Endothelial cell of umbilical vein (primary cell): Measurements from ENCODE around the gene ARHGEF12. TPM values are rescaled to one million over a fixed set of nuclear protein-coding genes. Genes with fewer than 3 reads are reported as not detected.

ENCODE experiments used
- BruUV-seq: library from RNA; stranded (reverse); fragments of 400-500 nt; replicated peaks from 2 replicates; lab custom pipeline; 2021; lab: Mats Ljungman, UMichigan
- CTCF ChIA-PET: fragments of 300-600, 350-600 bp; sonication (Branson Sonifier 250); formaldehyde crosslinking; loops from one replicate; lab custom pipeline; 2021; ENCODE audit warnings: antibody characterized with exemption, inconsistent platforms; lab: Charles Lee
- POLR2A ChIA-PET: fragments of 300-600, 350-600 bp; sonication (Branson Sonifier 250); formaldehyde crosslinking; loops from one replicate; lab custom pipeline; 2021; ENCODE audit warnings: antibody characterized with exemption, inconsistent platforms; lab: Charles Lee
- DNase-seq: peaks from one replicate; pipeline ENCODE4 v3.0.0-alpha.2; 2011; ENCODE audit warnings: low read depth, low spot score
- FAIRE-seq: peaks from 2 replicates; lab custom pipeline; 2011; peaks lifted over from hg19 to GRCh38; lab: Jason Lieb, UNC
- H2AFZ ChIP-seq: 2 replicates; pipeline ENCODE4 v1.6.0; 2012; ENCODE audit warnings: low read depth, low read length, control low read depth, inconsistent platforms
- H3K27ac ChIP-seq: 2 replicates; pipeline ENCODE4 v1.5.1; 2011; ENCODE audit warnings: low read depth, mild to moderate bottlenecking, control low read depth, low read length, moderate library complexity; ENCODE audit not compliant: insufficient read depth
- H3K27me3 ChIP-seq, 2 experiments: 2 replicates each; pipeline versions ENCODE4 v1.6.0 to v1.6.1; 2011; ENCODE audit warnings: low read length in 2 of 2, mixed read lengths in 1 of 2; ENCODE audit not compliant: control insufficient read depth in 2 of 2, insufficient read depth in 2 of 2
- H3K36me3 ChIP-seq, 2 experiments: 2 replicates in 1 of 2; 3 replicates in 1 of 2; pipeline ENCODE4 v1.5.1; 2011; ENCODE audit warnings: low read length in 2 of 2, mild to moderate bottlenecking in 1 of 2, moderate library complexity in 1 of 2; ENCODE audit not compliant: control insufficient read depth in 2 of 2, insufficient read depth in 2 of 2; ENCODE audit errors: extremely low read depth in 1 of 2
- H3K4me1 ChIP-seq: 3 replicates; pipeline ENCODE4 v1.5.1; 2011; ENCODE audit warnings: mild to moderate bottlenecking, low read length; ENCODE audit not compliant: control insufficient read depth, insufficient read depth; ENCODE audit errors: extremely low read depth
- H3K4me2 ChIP-seq: 2 replicates; pipeline ENCODE4 v1.6.1; 2011; ENCODE audit warnings: low read length, control low read depth, mixed read lengths; ENCODE audit not compliant: insufficient read depth
- H3K4me3 ChIP-seq, 3 experiments: fragments of 200-600 bp in 1 of 3; sonication (generic), shearing (Covaris generic) in 1 of 3; replicated peaks in 1 of 3; 2 replicates each; pipeline ENCODE4 v1.5.1; 2011 to 2016; ENCODE audit warnings: control low read depth in 3 of 3, low read length in 3 of 3, mild to moderate bottlenecking in 2 of 3, inconsistent platforms in 1 of 3, low read depth in 1 of 3, moderate library complexity in 1 of 3; ENCODE audit not compliant: insufficient read depth in 1 of 3
- H3K79me2 ChIP-seq: 2 replicates; pipeline ENCODE4 v1.6.0; 2012; ENCODE audit warnings: low read length, inconsistent platforms; ENCODE audit not compliant: control insufficient read depth, insufficient read depth
- H3K9ac ChIP-seq: replicated peaks from 2 replicates; pipeline ENCODE3; 2011; ENCODE audit warnings: low read length, control low read depth; ENCODE audit not compliant: insufficient read depth; ENCODE audit errors: extremely low read depth
- H3K9me1 ChIP-seq: replicated peaks from 3 replicates; pipeline ENCODE4 v1.6.0; 2011; ENCODE audit warnings: mild to moderate bottlenecking, low read length; ENCODE audit not compliant: control insufficient read depth, insufficient read depth; ENCODE audit errors: extremely low read depth
- H3K9me3 ChIP-seq: replicated peaks from 2 replicates; pipeline ENCODE4 v1.5.1; 2012; ENCODE audit warnings: low read length, inconsistent platforms; ENCODE audit not compliant: control insufficient read depth, insufficient read depth
- H4K20me1 ChIP-seq: replicated peaks from 2 replicates; pipeline ENCODE3; 2011; ENCODE audit warnings: mild to moderate bottlenecking, low read length; ENCODE audit not compliant: control insufficient read depth, insufficient read depth; ENCODE audit errors: extremely low read depth
- CTCF ChIP-seq, 2 donors: IDR thresholded peaks; 1 replicate in 1 of 2; 2 replicates in 1 of 2; pipeline ENCODE4 v1.5.1; 2011; ENCODE audit warnings: low read length in 2 of 2, mild to moderate bottlenecking in 2 of 2, moderate library complexity in 2 of 2, control low read depth in 1 of 2, inconsistent platforms in 1 of 2, low read depth in 1 of 2; ENCODE audit not compliant: insufficient read depth in 1 of 2; ENCODE audit errors: extremely low read depth in 1 of 2
- EZH2 ChIP-seq: IDR thresholded peaks from 2 replicates; pipeline ENCODE4 v1.6.1; 2012; ENCODE audit warnings: borderline replicate concordance, low read depth, mild to moderate bottlenecking, moderate library complexity, low read length, inconsistent platforms; ENCODE audit not compliant: severe bottlenecking
- FOS ChIP-seq: IDR thresholded peaks from 2 replicates; pipeline ENCODE4 v1.6.1; 2011; ENCODE audit warnings: mild to moderate bottlenecking, low read length, moderate library complexity, borderline replicate concordance; ENCODE audit not compliant: insufficient read depth
- GATA2 ChIP-seq: IDR thresholded peaks from 2 replicates; pipeline ENCODE4 v1.7.0; 2011; ENCODE audit warnings: low read depth, mild to moderate bottlenecking, moderate library complexity, mixed read lengths, low read length; ENCODE audit not compliant: insufficient read length, insufficient read depth
- JUN ChIP-seq: IDR thresholded peaks from 2 replicates; pipeline ENCODE4 v1.6.1; 2011; ENCODE audit warnings: borderline replicate concordance, low read depth; ENCODE audit not compliant: insufficient read length, insufficient read depth
- MYC ChIP-seq: IDR thresholded peaks from one replicate; pipeline ENCODE4 v1.6.1; 2011; ENCODE audit warnings: mild to moderate bottlenecking, low read depth, low read length
- POLR2A ChIP-seq: IDR thresholded peaks from 2 replicates; pipeline ENCODE4 v1.6.1; 2012; ENCODE audit warnings: low read depth, mild to moderate bottlenecking, control low read depth, low read length
- POLR2AphosphoS5 ChIP-seq: IDR thresholded peaks from 2 replicates; pipeline ENCODE4 v1.6.1; 2012; ENCODE audit warnings: low read depth, mild to moderate bottlenecking, control low read depth, low read length, moderate library complexity; ENCODE audit not compliant: insufficient read depth
- dilution Hi-C: fragments of 300-500 bp; cut with MboI; formaldehyde crosslinking; loops from one replicate; pipeline ENCODE4 v1.15.0; 2019; ENCODE audit warnings: low sequenced_read_pairs; ENCODE audit not compliant: extremely low pct_ligation_motif_present
- intact Hi-C: fragments of 100-400 bp; cut with micrococcal nuclease; formaldehyde crosslinking; loops from one replicate; pipeline ENCODE4 v1.10.0; 2022
- polyA plus RNA-seq, 4 experiments: library from polyadenylated mRNA; depleted of rRNA in 3 of 4; stranded (reverse) in 3 of 4; unstranded in 1 of 4; fragments of >200 nt; gene quantifications; 2 replicates each; pipeline versions ENCODE4 v1.2.1 to v1.2.3, GENCODE V29; 2011 to 2012; ENCODE audit warnings: missing spikeins in 1 of 4
- total RNA-seq: library from RNA; stranded (reverse); gene quantifications from 2 replicates; pipeline ENCODE4 v1.2.3, GENCODE V29; 2021
- TF ChIP-seq, protein P1 (sequence below): IDR thresholded peaks from 2 replicates; pipeline ENCODE4 v1.6.1; 2011; ENCODE audit not compliant: insufficient read depth, insufficient read length

Gene ARHGEF12
- total and polyA plus RNA-seq, 2 donors (not counting 3 experiments of a cell fraction or from before 2014, with no cell fraction given): 20.9 to 125 TPM

- dilution Hi-C loops: no loop called here
- no peak for FAIRE-seq
Observed at GRCh38 chr11:120462825-120463224, 126.6 kb downstream of the ARHGEF12 start.

More at GRCh38 chr11:120462825-120463224, 126.6 kb downstream of the ARHGEF12 start:
- no peak for DNase-seq
- H4K20me1 ChIP-seq: no peaks in the 10 kb centered on the region
- no peak overlapping the region for H3K4me3 ChIP-seq
- H3K4me2 ChIP-seq: no peak overlapping the region
- CTCF ChIA-PET: interaction anchor here (1.2 kb wide), 1 partner anchor 128 kb away, joined by 3 read pairs; no protein-coding TSS in a partner anchor
- peaks cover 18 to 25% of the 10 kb centered on the region in 2 experiments for H3K36me3 ChIP-seq
- no peaks in the 10 kb centered on the region for H3K79me2 ChIP-seq
- no TSS peak for BruUV-seq
- H2AFZ ChIP-seq: no peak overlapping the region
- POLR2A ChIA-PET: no interaction called here
- no peaks in the 10 kb centered on the region for H3K27me3 ChIP-seq
- no peak overlapping the region for H3K27ac ChIP-seq
- TF ChIP-seq, protein P1, sequence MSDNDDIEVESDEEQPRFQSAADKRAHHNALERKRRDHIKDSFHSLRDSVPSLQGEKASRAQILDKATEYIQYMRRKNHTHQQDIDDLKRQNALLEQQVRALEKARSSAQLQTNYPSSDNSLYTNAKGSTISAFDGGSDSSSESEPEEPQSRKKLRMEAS: no peak
- TF ChIP-seq GATA2: no peak
- no peak for TF ChIP-seq JUN
- no peak for TF ChIP-seq POLR2A
- no peak for TF ChIP-seq CTCF (IDR thresholded peaks at IDR 0.05; ENCODE audit: extremely low read depth in 1 of 2, insufficient read depth in 1 of 2, low read depth in 1 of 2, low read length in 2 of 2)
- no peak for TF ChIP-seq POLR2AphosphoS5
- TF ChIP-seq FOS: no peak
- TF ChIP-seq EZH2: no peak
- no peak for TF ChIP-seq MYC
- intact Hi-C loops: no loop called here
- H3K9me3 ChIP-seq: no peaks in the 10 kb centered on the region
- H3K4me1 ChIP-seq: no peaks in the 10 kb centered on the region
- H3K9me1 ChIP-seq: no peaks in the 10 kb centered on the region
- no peak overlapping the region for H3K9ac ChIP-seq
